ENCODE measurements around the gene SCYL3. TPM values are rescaled to one million over a fixed set of nuclear protein-coding genes. Genes with fewer than 3 reads are reported as not detected.

SCYL3 gene
- total and polyA plus RNA-seq, 2 of the 13 experiments (the other 11 are each of a cell fraction or from before 2014, with no cell fraction given), result 3.3 to 4.9 TPM

- no peak overlapping the region for H3K4me3 ChIP-seq (replicated peaks in 1 of 3; ENCODE audit: insufficient read depth in 1 of 3, low read depth in 2 of 3, low read length in 3 of 3)
- BruUV-seq (replicated peaks), result no TSS peak
- no peak overlapping the region for H3K9ac ChIP-seq (ENCODE audit: insufficient read depth, low read depth, low read length)
- FAIRE-seq (no peak), DNase-seq (ENCODE audit: low spot score) (no peak), ATAC-seq (no peak)
- H3K27ac ChIP-seq (ENCODE audit: extremely low read length, insufficient read depth, low read length), result no peak overlapping the region
- ChIA-PET POLR2A (no interaction called here), CTCF (ENCODE audit: low intra/inter-chr PET ratio, low total read pairs) (interaction anchor here (1.4 to 1.9 kb wide), 3 partner anchors 145 to 1298 kb away, joined by 3 to 8 read pairs (median 5); partner anchors contain the start of gene KIFAP3)
- no peaks in the 10 kb centered on the region for H3K36me3 ChIP-seq (replicated peaks in 1 of 2; ENCODE audit: control insufficient read depth in 1 of 2, insufficient read depth in 2 of 2, low read length in 2 of 2)
- 3% methylated on average over 1 of the region's 1 CpG for WGBS (ENCODE audit: low lambda C conversion rate)
- no peaks in the 10 kb centered on the region for H3K27me3 ChIP-seq (ENCODE audit: control insufficient read depth in 1 of 2, insufficient read depth in 2 of 2, low read length in 2 of 2)
- no peaks in the 10 kb centered on the region for H4K20me1 ChIP-seq (ENCODE audit: insufficient read depth, low read length)
- in situ Hi-C loops (cut with HindIII; ENCODE audit: extremely low pct_ligation_motif_present, low pct_unique_long_range_greater_than_20kb) (loop anchor here (25.0 kb wide), 1 partner anchor 1008 kb away; the partner anchor contains the start of gene MROH9), intact Hi-C loops (cut with micrococcal nuclease; ENCODE audit: unreplicated experiment) (loop anchor here (1.0 to 10.0 kb wide), 4 partner anchors 148 to 1000 kb away; no protein-coding TSS in a partner anchor)
- no peaks in the 10 kb centered on the region for H3K4me1 ChIP-seq (ENCODE audit: insufficient read depth, low read length)
- no peaks in the 10 kb centered on the region for H3K9me3 ChIP-seq (ENCODE audit: low read length)
- no peaks in the 10 kb centered on the region for H3K79me2 ChIP-seq (ENCODE audit: insufficient read depth, low read length)
- H2AFZ ChIP-seq (ENCODE audit: low read length), result no peak overlapping the region
- TF ChIP-seq CREM (IDR thresholded peaks at IDR 0.05) (no peak), CREM (CRISPR knock-in tag; IDR thresholded peaks at IDR 0.05) (no peak), NR2C2 (CRISPR knock-in tag; IDR thresholded peaks at IDR 0.05; ENCODE audit: borderline replicate concordance) (no peak), ATF7 (IDR thresholded peaks at IDR 0.05) (no peak), ATF7 (CRISPR knock-in tag; IDR thresholded peaks at IDR 0.05) (no peak), MTA1 (CRISPR knock-in tag; IDR thresholded peaks at IDR 0.05; ENCODE audit: borderline replicate concordance) (no peak), PCBP2 (optimal IDR thresholded peaks at IDR 0.05; ENCODE audit: low read depth, low read length, poor library complexity, severe bottlenecking) (no peak), CCDC6 (CRISPR knock-in tag; IDR thresholded peaks at IDR 0.05) (no peak), ATF7-NPFF (CRISPR knock-in tag; IDR thresholded peaks at IDR 0.05; ENCODE audit: low read depth) (no peak), GFI1 (CRISPR knock-in tag; IDR thresholded peaks at IDR 0.05; ENCODE audit: borderline replicate concordance) (no peak), SALL1 (CRISPR knock-in tag; IDR thresholded peaks at IDR 0.05) (no peak)
- no peak overlapping the region for H3K4me2 ChIP-seq (ENCODE audit: low read depth, low read length)
Measured at GRCh38 chr1:169929210-169929526, 35.5 kb upstream of the SCYL3 start.

Measured in HepG2 (cell line).